SU-DHL-6 (cell line): ENCODE data around the gene AFM.

ENCODE experiments used
- CTCF ChIP-seq: fragments of 200-600 bp; sonication (generic); IDR thresholded peaks from one replicate; pipeline ENCODE4 v1.5.1; 2017; ENCODE audit warnings: antibody characterized with exemption, mild to moderate bottlenecking, low read length, moderate library complexity; ENCODE audit not compliant: insufficient read depth, poor library complexity, severe bottlenecking
- EZH2phosphoT487 ChIP-seq: fragments of 200-600 bp; sonication (generic), shearing (Covaris generic); conservative IDR thresholded peaks from 2 replicates; pipeline ENCODE4 v1.6.1; 2018; ENCODE audit warnings: mild to moderate bottlenecking, antibody characterized with exemption, low read length, moderate library complexity, mixed read lengths

- TF ChIP-seq CTCF (no peak), EZH2phosphoT487 (no peak)
Observed at GRCh38 chr4:73501664-73502265, 20.2 kb downstream of the AFM start.
